ENCODE data around the gene ATP6V0C.
A peak's percentile ranks its signal among the peaks of the same experiment; 100 is the strongest.

Gene ATP6V0C

GRCh38 chr16:2500918-2501750 is 12.6 kb upstream of the ATP6V0C start:
- no peak overlapping the region for H3K4me3 ChIP-seq (replicated peaks; ENCODE audit: insufficient read depth, low read length)
- no peak overlapping the region for H3K27ac ChIP-seq (replicated peaks)
- TF ChIP-seq CTCF (IDR thresholded peaks at IDR 0.05; ENCODE audit: insufficient read depth, low read length), result peak; percentile 96
- TF ChIP-seq POLR2AphosphoS5 (IDR thresholded peaks at IDR 0.05; ENCODE audit: low read depth), result no peak
- H3K27me3 ChIP-seq (ENCODE audit: insufficient read depth, poor library complexity, severe bottlenecking), result no peaks in the 10 kb centered on the region
- DNase-seq (ENCODE audit: low read depth in 1 of 2, low spot score in 1 of 2), result peak in 1 of 2 experiments; percentile 72

- no peak for DNase-seq (ENCODE audit: low read depth in 1 of 2, low spot score in 1 of 2)
- Histone ChIP-seq H3K27ac (replicated peaks) (no peak overlapping the region), H3K27me3 (ENCODE audit: insufficient read depth, poor library complexity, severe bottlenecking) (no peaks in the 10 kb centered on the region), H3K4me3 (replicated peaks; ENCODE audit: insufficient read depth, low read length) (no peak overlapping the region)
- TF ChIP-seq, protein P1, sequence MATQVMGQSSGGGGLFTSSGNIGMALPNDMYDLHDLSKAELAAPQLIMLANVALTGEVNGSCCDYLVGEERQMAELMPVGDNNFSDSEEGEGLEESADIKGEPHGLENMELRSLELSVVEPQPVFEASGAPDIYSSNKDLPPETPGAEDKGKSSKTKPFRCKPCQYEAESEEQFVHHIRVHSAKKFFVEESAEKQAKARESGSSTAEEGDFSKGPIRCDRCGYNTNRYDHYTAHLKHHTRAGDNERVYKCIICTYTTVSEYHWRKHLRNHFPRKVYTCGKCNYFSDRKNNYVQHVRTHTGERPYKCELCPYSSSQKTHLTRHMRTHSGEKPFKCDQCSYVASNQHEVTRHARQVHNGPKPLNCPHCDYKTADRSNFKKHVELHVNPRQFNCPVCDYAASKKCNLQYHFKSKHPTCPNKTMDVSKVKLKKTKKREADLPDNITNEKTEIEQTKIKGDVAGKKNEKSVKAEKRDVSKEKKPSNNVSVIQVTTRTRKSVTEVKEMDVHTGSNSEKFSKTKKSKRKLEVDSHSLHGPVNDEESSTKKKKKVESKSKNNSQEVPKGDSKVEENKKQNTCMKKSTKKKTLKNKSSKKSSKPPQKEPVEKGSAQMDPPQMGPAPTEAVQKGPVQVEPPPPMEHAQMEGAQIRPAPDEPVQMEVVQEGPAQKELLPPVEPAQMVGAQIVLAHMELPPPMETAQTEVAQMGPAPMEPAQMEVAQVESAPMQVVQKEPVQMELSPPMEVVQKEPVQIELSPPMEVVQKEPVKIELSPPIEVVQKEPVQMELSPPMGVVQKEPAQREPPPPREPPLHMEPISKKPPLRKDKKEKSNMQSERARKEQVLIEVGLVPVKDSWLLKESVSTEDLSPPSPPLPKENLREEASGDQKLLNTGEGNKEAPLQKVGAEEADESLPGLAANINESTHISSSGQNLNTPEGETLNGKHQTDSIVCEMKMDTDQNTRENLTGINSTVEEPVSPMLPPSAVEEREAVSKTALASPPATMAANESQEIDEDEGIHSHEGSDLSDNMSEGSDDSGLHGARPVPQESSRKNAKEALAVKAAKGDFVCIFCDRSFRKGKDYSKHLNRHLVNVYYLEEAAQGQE (IDR thresholded peaks at IDR 0.05; ENCODE audit: insufficient replicate concordance, low read depth), result no peak
- TF ChIP-seq POLR2AphosphoS5 (IDR thresholded peaks at IDR 0.05; ENCODE audit: low read depth), result no peak
- no peak for TF ChIP-seq SPI1 (IDR thresholded peaks at IDR 0.05; ENCODE audit: borderline replicate concordance, low read depth)
- TF ChIP-seq CTCF (IDR thresholded peaks at IDR 0.05; ENCODE audit: insufficient read depth, low read length), result no peak
These were observed 11.5 kb upstream of the ATP6V0C start for GRCh38 chr16:2501946-2502895.

- Histone ChIP-seq H3K27ac (replicated peaks) (no peak overlapping the region), H3K4me3 (replicated peaks; ENCODE audit: insufficient read depth, low read length) (no peak overlapping the region), H3K27me3 (ENCODE audit: insufficient read depth, poor library complexity, severe bottlenecking) (no peaks in the 10 kb centered on the region)
- DNase-seq (ENCODE audit: low read depth in 1 of 2, low spot score in 1 of 2), result no peak
- TF ChIP-seq POLR2AphosphoS5 (IDR thresholded peaks at IDR 0.05; ENCODE audit: low read depth) (no peak), SPI1 (IDR thresholded peaks at IDR 0.05; ENCODE audit: borderline replicate concordance, low read depth) (no peak)
These were observed 8.1 kb upstream of the ATP6V0C start for GRCh38 chr16:2505695-2506094.

- H3K27me3 ChIP-seq (ENCODE audit: insufficient read depth, poor library complexity, severe bottlenecking), result no peaks in the 10 kb centered on the region
These were observed 6.6 kb upstream of the ATP6V0C start for GRCh38 chr16:2507052-2507659.

More at GRCh38 chr16:2507052-2507659, 6.6 kb upstream of the ATP6V0C start:
- peak; percentile 79 to 87 for DNase-seq (ENCODE audit: low read depth in 1 of 2, low spot score in 1 of 2)
- TF ChIP-seq, protein P1 (IDR thresholded peaks at IDR 0.05; ENCODE audit: insufficient replicate concordance, low read depth), result no peak
- TF ChIP-seq SPI1 (IDR thresholded peaks at IDR 0.05; ENCODE audit: borderline replicate concordance, low read depth), result peak; percentile 64; the same call in 1 of the 2 replicates
- peak overlapping the region; percentile 78 for H3K27ac ChIP-seq (replicated peaks)
- no peak overlapping the region for H3K4me3 ChIP-seq (replicated peaks; ENCODE audit: insufficient read depth, low read length)
